SU-DHL-6 (cell line): Measurements from ENCODE around the gene PYHIN1.

Experiments
- H2AFZ ChIP-seq: fragments of 200-600 bp; sonication (generic); 2 replicates; pipeline ENCODE4 v1.6.1; 2014; ENCODE audit warnings: low read depth, mild to moderate bottlenecking, moderate library complexity, mixed read lengths, antibody characterized with exemption, low read length; ENCODE audit not compliant: severe bottlenecking
- H3F3A ChIP-seq: fragments of 200-600 bp; shearing (Covaris generic); 2 replicates; pipeline ENCODE4 v1.6.0; 2016; ENCODE audit warnings: antibody characterized with exemption, mild to moderate bottlenecking; ENCODE audit not compliant: insufficient read depth
- H3K27ac ChIP-seq: fragments of 200-600 bp; sonication (generic); 2 replicates; pipeline ENCODE4 v1.5.1; 2016; ENCODE audit warnings: low read depth, mild to moderate bottlenecking, low read length, moderate library complexity, mixed read lengths
- H3K27me3 ChIP-seq: fragments of 200-600 bp; sonication (generic), shearing (Covaris generic); 2 replicates; pipeline ENCODE4 v1.6.0; 2014; ENCODE audit warnings: mild to moderate bottlenecking, low read length
- H3K36me3 ChIP-seq: fragments of 200-600 bp; sonication (generic); 2 replicates; pipeline ENCODE4 v1.6.1; 2014; ENCODE audit warnings: mild to moderate bottlenecking, low read length, mixed read lengths
- H3K4me2 ChIP-seq: fragments of 300-600, 200-600 bp; shearing (Covaris generic), sonication (generic); 2 replicates; pipeline ENCODE4 v1.6.0; 2014; ENCODE audit warnings: low read length, low read depth, mild to moderate bottlenecking; ENCODE audit not compliant: poor library complexity, severe bottlenecking
- H3K4me3 ChIP-seq: fragments of 200-600 bp; sonication (generic); 2 replicates; pipeline ENCODE4 v1.5.1; 2014; ENCODE audit warnings: antibody characterized with exemption, low read length, mild to moderate bottlenecking, mixed read lengths; ENCODE audit not compliant: insufficient read depth, poor library complexity, severe bottlenecking
- H3K79me2 ChIP-seq: fragments of 200-600 bp; sonication (generic); 2 replicates; pipeline ENCODE4 v1.6.1; 2014; ENCODE audit warnings: mild to moderate bottlenecking, low read length, moderate library complexity; ENCODE audit not compliant: insufficient read depth
- H3K9ac ChIP-seq: fragments of 200-600 bp; sonication (generic); 2 replicates; pipeline ENCODE4 v1.7.0; 2014; ENCODE audit warnings: mild to moderate bottlenecking, low read length
- H3K9me2 ChIP-seq: fragments of 200-600 bp; sonication (generic); replicated peaks from 2 replicates; pipeline ENCODE4 v1.6.1; 2014; ENCODE audit warnings: low read length; ENCODE audit not compliant: insufficient read depth
- H3K9me3 ChIP-seq: fragments of 200-600 bp; sonication (generic); 2 replicates; pipeline ENCODE4 v1.6.1; 2014; ENCODE audit warnings: low read length, mixed read lengths; ENCODE audit not compliant: insufficient read depth
- H4K20me1 ChIP-seq: fragments of 200-600 bp; sonication (generic); 2 replicates; pipeline ENCODE4 v1.6.1; 2014; ENCODE audit warnings: low read depth, mild to moderate bottlenecking, antibody characterized with exemption, low read length, moderate library complexity, mixed read lengths
- CTCF ChIP-seq: fragments of 200-600 bp; sonication (generic); IDR thresholded peaks from one replicate; pipeline ENCODE4 v1.5.1; 2017; ENCODE audit warnings: antibody characterized with exemption, mild to moderate bottlenecking, low read length, moderate library complexity; ENCODE audit not compliant: insufficient read depth, poor library complexity, severe bottlenecking
- EZH2phosphoT487 ChIP-seq: fragments of 200-600 bp; sonication (generic), shearing (Covaris generic); conservative IDR thresholded peaks from 2 replicates; pipeline ENCODE4 v1.6.1; 2018; ENCODE audit warnings: mild to moderate bottlenecking, antibody characterized with exemption, low read length, moderate library complexity, mixed read lengths

Gene PYHIN1

GRCh38 chr1:158941317-158941716 is 10.0 kb downstream of the PYHIN1 start:
- TF ChIP-seq CTCF, result no peak
- TF ChIP-seq EZH2phosphoT487, result no peak
- Histone ChIP-seq H3K36me3 (peaks cover 8% of the 10 kb centered on the region), H3K4me3 (no peak overlapping the region), H3K27me3 (no peaks in the 10 kb centered on the region), H4K20me1 (no peaks in the 10 kb centered on the region), H3K27ac (no peak overlapping the region), H3K9me3 (no peaks in the 10 kb centered on the region), H3K79me2 (no peaks in the 10 kb centered on the region), H3K9ac (no peak overlapping the region), H3F3A (no peaks in the 10 kb centered on the region), H2AFZ (no peak overlapping the region), H3K9me2 (no peaks in the 10 kb centered on the region), H3K4me2 (no peak overlapping the region)

DNA sequence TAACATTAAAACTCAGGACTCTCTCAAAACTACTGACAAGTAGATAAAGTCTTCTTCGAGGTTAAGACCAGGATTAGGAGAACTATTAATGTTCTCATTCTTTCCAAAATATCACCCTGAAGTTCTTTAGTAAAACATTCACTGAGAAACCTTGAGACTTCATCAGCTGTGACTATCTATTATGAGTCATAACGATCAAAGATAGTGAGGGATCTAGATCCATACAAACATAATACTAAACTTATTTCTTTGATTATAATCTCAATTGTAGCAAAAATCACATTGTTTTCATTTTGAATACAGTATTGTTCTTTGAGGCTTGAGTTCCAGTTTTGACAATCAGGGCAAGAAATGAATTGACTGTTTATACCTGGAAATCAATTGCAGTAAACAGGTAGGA is 11.1 kb downstream of the PYHIN1 start:
- H3K27me3 ChIP-seq, result no peaks in the 10 kb centered on the region
- H3K36me3 ChIP-seq, result peaks cover 9% of the 10 kb centered on the region
- no peaks in the 10 kb centered on the region for H3F3A ChIP-seq
- TF ChIP-seq EZH2phosphoT487, result no peak
- TF ChIP-seq CTCF, result no peak
- H4K20me1 ChIP-seq, result no peaks in the 10 kb centered on the region
- H2AFZ ChIP-seq, result no peak overlapping the region
- H3K9me2 ChIP-seq, result no peaks in the 10 kb centered on the region
- no peak overlapping the region for H3K27ac ChIP-seq
- no peak overlapping the region for H3K4me2 ChIP-seq
- H3K9me3 ChIP-seq, result no peaks in the 10 kb centered on the region
- H3K4me3 ChIP-seq, result no peak overlapping the region
- no peak overlapping the region for H3K9ac ChIP-seq
- H3K79me2 ChIP-seq, result no peaks in the 10 kb centered on the region

- H2AFZ ChIP-seq, result no peak overlapping the region
- TF ChIP-seq CTCF (no peak), EZH2phosphoT487 (no peak)
- H3K27me3 ChIP-seq, result no peaks in the 10 kb centered on the region
Observed at GRCh38 chr1:158943059-158943458, 11.7 kb downstream of the PYHIN1 start.

GRCh38 chr1:158945061-158945460 is 13.7 kb downstream of the PYHIN1 start:
- no peaks in the 10 kb centered on the region for H4K20me1 ChIP-seq
- no peaks in the 10 kb centered on the region for H3K27me3 ChIP-seq
- H3F3A ChIP-seq, result no peaks in the 10 kb centered on the region
- no peaks in the 10 kb centered on the region for H3K9me2 ChIP-seq
- H3K9ac ChIP-seq, result no peak overlapping the region
- TF ChIP-seq EZH2phosphoT487 (no peak), CTCF (no peak)
- no peak overlapping the region for H3K27ac ChIP-seq
- no peak overlapping the region for H2AFZ ChIP-seq
- H3K36me3 ChIP-seq, result peaks cover 17% of the 10 kb centered on the region
- no peaks in the 10 kb centered on the region for H3K79me2 ChIP-seq
- no peak overlapping the region for H3K4me2 ChIP-seq
- H3K9me3 ChIP-seq, result no peaks in the 10 kb centered on the region
- no peak overlapping the region for H3K4me3 ChIP-seq

More at GRCh38 chr1:158943059-158943458, 11.7 kb downstream of the PYHIN1 start:
- H3K4me3 ChIP-seq, result no peak overlapping the region
- H4K20me1 ChIP-seq, result no peaks in the 10 kb centered on the region
- H3K4me2 ChIP-seq, result no peak overlapping the region
- no peaks in the 10 kb centered on the region for H3K9me2 ChIP-seq
- H3K79me2 ChIP-seq, result no peaks in the 10 kb centered on the region
- no peak overlapping the region for H3K27ac ChIP-seq
- peaks cover 15% of the 10 kb centered on the region for H3K36me3 ChIP-seq
- H3K9ac ChIP-seq, result no peak overlapping the region
- no peaks in the 10 kb centered on the region for H3F3A ChIP-seq
- H3K9me3 ChIP-seq, result no peaks in the 10 kb centered on the region
